Measurements from ENCODE around the gene ZNRF4. TPM values are rescaled to one million over a fixed set of nuclear protein-coding genes. Genes with fewer than 3 reads are reported as not detected.
"Not testable (repeated sequence)": the region's sequence is repeated elsewhere in the genome, so short reads cannot be mapped to it uniquely, and the experiment has no call there.

The ZNRF4 gene
- total and polyA plus RNA-seq, 7 donors = not detected

- Histone ChIP-seq H3K27ac (no peak overlapping the region), H3K27me3 (ENCODE audit: insufficient read depth in 3 of 3, low read length in 2 of 3) (peaks cover 0 to 29% (median 0%) of the 10 kb centered on the region in 3 donors), H3K9me3 (no peaks in the 10 kb centered on the region), H3K36me3 (ENCODE audit: insufficient read depth in 1 of 2, low read depth in 1 of 2) (no peaks in the 10 kb centered on the region), H3K4me3 (no peak overlapping the region), H3K4me1 (no peaks in the 10 kb centered on the region)
- no peak for ATAC-seq
- no peak for TF ChIP-seq CTCF (IDR thresholded peaks at IDR 0.05)
- 75 to 79% (median 76%) methylated on average over 9 of the region's 9 CpGs for WGBS, 3 donors
- intact Hi-C loops (cut with DNase I) = no loop called here
- no peak for DNase-seq
These were observed 20.1 kb upstream of the ZNRF4 start for GRCh38 chr19:5434970-5435641.

GRCh38 chr19:5435642-5436017 lies 19.6 kb upstream of the ZNRF4 start:
- intact Hi-C loops (cut with DNase I) = no loop called here
- Histone ChIP-seq H3K27me3 (ENCODE audit: insufficient read depth in 3 of 3, low read length in 2 of 3) (peaks cover 0 to 29% (median 0%) of the 10 kb centered on the region in 3 donors), H3K9me3 (no peaks in the 10 kb centered on the region)

GRCh38 chr19:5436106-5436947 lies 18.9 kb upstream of the ZNRF4 start:
- H3K4me3 ChIP-seq = no peak overlapping the region
- DNase-seq = no peak
- no peak overlapping the region for H3K27ac ChIP-seq
- ATAC-seq = no peak
- no peak for TF ChIP-seq CTCF (IDR thresholded peaks at IDR 0.05)
- H3K36me3 ChIP-seq (ENCODE audit: insufficient read depth in 1 of 2, low read depth in 1 of 2) = no peaks in the 10 kb centered on the region
- H3K4me1 ChIP-seq = no peaks in the 10 kb centered on the region
- H3K9me3 ChIP-seq = no peaks in the 10 kb centered on the region
- peaks cover 0 to 29% (median 0%) of the 10 kb centered on the region in 3 donors for H3K27me3 ChIP-seq (ENCODE audit: insufficient read depth in 3 of 3, low read length in 2 of 3)
- WGBS, 3 donors = 2 to 4% (median 3%) methylated on average over 26 to 40 of the region's 41 CpGs
- intact Hi-C loops (cut with DNase I) = no loop called here

More at GRCh38 chr19:5435642-5436017, 19.6 kb upstream of the ZNRF4 start:
- ATAC-seq (no peak), DNase-seq (no peak)
- no peak for TF ChIP-seq CTCF (IDR thresholded peaks at IDR 0.05)
- Histone ChIP-seq H3K27ac (no peak overlapping the region), H3K4me1 (no peaks in the 10 kb centered on the region), H3K36me3 (ENCODE audit: insufficient read depth in 1 of 2, low read depth in 1 of 2) (no peaks in the 10 kb centered on the region), H3K4me3 (no peak overlapping the region)
- WGBS, 3 donors = 79 to 84% (median 82%) methylated on average over 7 of the region's 7 CpGs

- WGBS, 3 donors = 2% methylated on average over 12 to 15 of the region's 15 CpGs
- Histone ChIP-seq H3K36me3 (ENCODE audit: insufficient read depth in 1 of 2, low read depth in 1 of 2) (no peaks in the 10 kb centered on the region), H3K9me3 (no peaks in the 10 kb centered on the region), H3K4me1 (no peaks in the 10 kb centered on the region), H3K27me3 (ENCODE audit: insufficient read depth in 3 of 3, low read length in 2 of 3) (peaks cover 0 to 29% (median 0%) of the 10 kb centered on the region in 3 donors), H3K27ac (no peak overlapping the region), H3K4me3 (no peak overlapping the region)
- intact Hi-C loops (cut with DNase I) = no loop called here
- DNase-seq (no peak), ATAC-seq (no peak)
- TF ChIP-seq CTCF (IDR thresholded peaks at IDR 0.05) = no peak
These were observed 18.3 kb upstream of the ZNRF4 start for GRCh38 chr19:5436948-5437306.

- H3K27ac ChIP-seq; H3K9me3 ChIP-seq; H3K4me1 ChIP-seq; intact Hi-C loops (cut with DNase I); H3K36me3 ChIP-seq (ENCODE audit: insufficient read depth in 1 of 2, low read depth in 1 of 2); H3K4me3 ChIP-seq; DNase-seq; ATAC-seq: not testable (repeated sequence)
- WGBS, 3 donors = 85 to 91% (median 87%) methylated on average over 8 of the region's 8 CpGs
- H3K27me3 ChIP-seq (ENCODE audit: insufficient read depth in 3 of 3, low read length in 2 of 3) = peaks cover 0 to 29% (median under 1%) of the 10 kb centered on the region in 3 donors
These were observed 16.5 kb upstream of the ZNRF4 start for GRCh38 chr19:5438756-5439155.
